ENCODE measurements around the gene SNX32.

DNA sequence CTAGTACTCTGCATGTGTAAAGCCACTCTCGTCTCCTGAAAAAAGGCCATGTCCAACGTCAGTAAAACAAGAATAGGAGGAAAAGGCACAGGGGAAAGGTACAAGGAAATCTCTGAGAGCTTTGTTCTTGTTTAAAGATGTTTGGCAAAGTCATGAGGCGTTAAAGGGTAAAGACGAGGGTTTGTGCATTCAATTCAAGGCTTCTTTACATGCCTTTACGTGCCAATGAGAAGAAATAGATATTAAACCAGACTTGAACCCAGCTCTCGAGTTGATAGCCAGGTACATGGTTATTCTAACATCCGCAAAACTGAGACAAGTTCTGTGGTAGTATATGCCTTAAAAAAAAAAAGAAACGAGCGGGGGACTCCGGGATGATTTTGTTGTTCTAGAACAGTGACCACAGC lies 24.9 kb downstream of the SNX32 start:
- TF ChIP-seq, protein P1, sequence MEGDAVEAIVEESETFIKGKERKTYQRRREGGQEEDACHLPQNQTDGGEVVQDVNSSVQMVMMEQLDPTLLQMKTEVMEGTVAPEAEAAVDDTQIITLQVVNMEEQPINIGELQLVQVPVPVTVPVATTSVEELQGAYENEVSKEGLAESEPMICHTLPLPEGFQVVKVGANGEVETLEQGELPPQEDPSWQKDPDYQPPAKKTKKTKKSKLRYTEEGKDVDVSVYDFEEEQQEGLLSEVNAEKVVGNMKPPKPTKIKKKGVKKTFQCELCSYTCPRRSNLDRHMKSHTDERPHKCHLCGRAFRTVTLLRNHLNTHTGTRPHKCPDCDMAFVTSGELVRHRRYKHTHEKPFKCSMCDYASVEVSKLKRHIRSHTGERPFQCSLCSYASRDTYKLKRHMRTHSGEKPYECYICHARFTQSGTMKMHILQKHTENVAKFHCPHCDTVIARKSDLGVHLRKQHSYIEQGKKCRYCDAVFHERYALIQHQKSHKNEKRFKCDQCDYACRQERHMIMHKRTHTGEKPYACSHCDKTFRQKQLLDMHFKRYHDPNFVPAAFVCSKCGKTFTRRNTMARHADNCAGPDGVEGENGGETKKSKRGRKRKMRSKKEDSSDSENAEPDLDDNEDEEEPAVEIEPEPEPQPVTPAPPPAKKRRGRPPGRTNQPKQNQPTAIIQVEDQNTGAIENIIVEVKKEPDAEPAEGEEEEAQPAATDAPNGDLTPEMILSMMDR (IDR thresholded peaks at IDR 0.05): no peak
- no peak for TF ChIP-seq POLR2A (IDR thresholded peaks at IDR 0.05)
